T-helper 2 cell treated with Interferon-gamma antibody and Interleukin-4, amounts not matched to agents 5 μg/mL and 100 μg/mL, for 36 hours (primary cell): ENCODE data around the gene GRHL3.
"Not testable (repeated sequence)": the region's sequence is repeated elsewhere in the genome, so short reads cannot be mapped to it uniquely, and the experiment has no call there.

Experiments used
- DNase-seq: peaks from one replicate; pipeline ENCODE4 v3.0.0; 2021; ENCODE audit warnings: low spot score
- H3K27ac Mint-ChIP-seq: one replicate; pipeline ENCODE4 v1.8.0; 2021; ENCODE audit warnings: mild to moderate bottlenecking, mixed read lengths
- H3K27me3 Mint-ChIP-seq: one replicate; pipeline ENCODE4 v1.8.0; 2021; ENCODE audit warnings: low read depth, mixed read lengths
- H3K36me3 Mint-ChIP-seq: one replicate; pipeline ENCODE4 v1.8.0; 2021; ENCODE audit warnings: low read depth, mixed read lengths
- H3K4me1 Mint-ChIP-seq: one replicate; pipeline ENCODE4 v1.8.0; 2021; ENCODE audit warnings: low read depth, mixed read lengths
- H3K4me3 Mint-ChIP-seq: one replicate; pipeline ENCODE4 v1.8.0; 2022; ENCODE audit warnings: mild to moderate bottlenecking, moderate library complexity, mixed read lengths
- H3K9me3 Mint-ChIP-seq: one replicate; pipeline ENCODE4 v1.8.0; 2021; ENCODE audit warnings: mixed read lengths

Gene GRHL3

DNA sequence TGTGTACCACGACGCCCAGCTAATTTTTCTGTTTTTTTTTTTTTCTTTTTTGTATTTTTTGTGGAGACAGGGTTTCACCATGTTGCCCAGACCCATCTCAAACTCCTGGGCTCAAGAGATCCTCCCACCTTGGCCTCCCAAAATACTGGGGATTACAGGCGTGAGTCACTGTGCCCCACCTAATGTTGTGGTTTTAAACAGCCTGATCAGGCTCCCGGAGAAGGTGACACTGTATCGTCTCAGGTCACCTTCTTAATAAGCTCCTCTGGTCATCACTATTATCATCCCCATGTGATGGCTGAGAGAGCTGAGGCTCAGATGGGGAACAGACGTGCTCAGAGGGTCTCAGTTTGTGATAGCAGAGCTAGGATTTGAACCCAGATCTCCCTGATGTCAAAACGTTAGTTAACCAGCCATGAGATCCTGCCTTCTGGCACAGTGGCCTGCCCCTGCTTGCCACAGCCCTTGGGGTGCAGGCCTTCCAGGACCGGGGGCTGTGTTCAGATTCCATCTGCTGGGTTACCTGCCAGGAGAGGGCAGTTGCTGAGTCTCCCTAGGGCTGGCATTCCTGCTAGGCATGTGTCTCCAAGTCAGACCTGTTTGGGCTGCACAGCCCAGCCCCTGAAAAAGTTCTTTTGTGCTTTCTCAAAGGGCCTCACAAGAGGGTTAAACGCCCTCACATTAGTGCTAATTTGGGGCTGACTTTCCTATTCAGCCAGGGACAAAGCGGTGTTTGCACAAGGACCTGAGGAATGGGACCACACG, 32.7 kb upstream of the GRHL3 start:
- no peak for DNase-seq
- Mint-ChIP-seq H3K27ac (no peak overlapping the region), H3K27me3 (peaks cover 9% of the 10 kb centered on the region), H3K4me1 (no peaks in the 10 kb centered on the region), H3K4me3 (no peak overlapping the region), H3K9me3 (no peaks in the 10 kb centered on the region), H3K36me3 (no peaks in the 10 kb centered on the region)

- H3K9me3 Mint-ChIP-seq, H3K27ac Mint-ChIP-seq, H3K4me1 Mint-ChIP-seq, DNase-seq, H3K4me3 Mint-ChIP-seq, H3K36me3 Mint-ChIP-seq: not testable (repeated sequence)
- H3K27me3 Mint-ChIP-seq: peaks cover 15% of the 10 kb centered on the region
Measured at GRCh38 chr1:24287779-24288178, 31.4 kb upstream of the GRHL3 start.

DNA sequence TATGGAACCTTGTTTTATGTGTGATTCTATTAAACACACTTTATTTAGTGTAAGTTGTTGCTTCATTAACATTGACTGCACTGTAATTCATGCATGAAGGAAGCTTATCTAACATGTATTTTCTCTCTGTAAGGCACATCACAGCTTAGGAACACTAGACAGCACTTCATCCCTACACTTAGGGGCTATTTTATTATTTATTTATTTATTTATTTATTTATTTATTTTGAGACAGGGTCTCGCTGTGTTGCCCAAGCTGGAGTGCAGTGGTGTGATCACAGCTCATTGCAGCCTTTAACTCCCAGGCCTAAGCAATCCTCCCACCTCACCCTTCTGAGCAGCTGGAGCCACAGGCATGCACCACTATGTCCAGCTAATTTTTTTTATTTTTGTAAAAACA, 30.7 kb upstream of the GRHL3 start:
- Mint-ChIP-seq H3K4me1 (no peaks in the 10 kb centered on the region), H3K9me3 (no peaks in the 10 kb centered on the region)
- no peak for DNase-seq

GRCh38 chr1:24289937-24290595, 29.1 kb upstream of the GRHL3 start:
- Mint-ChIP-seq H3K27me3 (peaks cover 15% of the 10 kb centered on the region), H3K4me3 (no peak overlapping the region), H3K4me1 (no peaks in the 10 kb centered on the region), H3K36me3 (no peaks in the 10 kb centered on the region), H3K27ac (no peak overlapping the region), H3K9me3 (no peaks in the 10 kb centered on the region)
- DNase-seq: no peak

More for the DNA sequence above, 30.7 kb upstream of the GRHL3 start:
- Mint-ChIP-seq H3K4me3 (no peak overlapping the region), H3K27me3 (peaks cover 15% of the 10 kb centered on the region), H3K27ac (no peak overlapping the region), H3K36me3 (no peaks in the 10 kb centered on the region)

DNA sequence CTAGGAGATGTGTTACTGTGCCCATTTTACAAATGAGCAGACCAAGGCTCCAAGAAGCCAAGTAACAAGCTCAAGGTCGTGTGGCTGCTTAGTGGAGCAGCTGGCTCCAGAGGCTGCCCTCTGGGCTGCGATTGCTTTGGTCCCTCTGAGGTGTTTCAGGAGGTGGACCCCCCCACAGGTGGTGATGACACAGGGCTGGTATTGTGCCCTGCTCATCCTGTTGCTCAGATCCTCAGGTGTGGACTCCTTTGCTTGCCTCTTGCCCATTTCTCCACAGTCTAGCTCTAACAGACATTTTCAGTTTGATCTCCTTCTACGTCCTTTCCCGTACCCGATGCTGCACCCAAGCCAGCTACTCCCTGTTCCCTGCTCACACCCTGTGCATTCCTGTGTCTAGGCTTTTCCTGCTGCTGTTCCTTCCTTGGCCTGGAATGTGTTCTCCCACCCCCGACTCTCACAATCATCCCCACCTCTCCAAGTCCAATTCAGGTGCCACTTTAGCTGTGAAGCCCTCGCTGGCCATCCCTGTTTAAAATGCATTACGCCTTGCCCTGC, 28.1 kb upstream of the GRHL3 start:
- H3K27ac Mint-ChIP-seq: no peak overlapping the region
- DNase-seq: no peak
- H3K4me1 Mint-ChIP-seq: no peaks in the 10 kb centered on the region
- peaks cover 20% of the 10 kb centered on the region for H3K27me3 Mint-ChIP-seq
- no peaks in the 10 kb centered on the region for H3K9me3 Mint-ChIP-seq
- H3K4me3 Mint-ChIP-seq: no peak overlapping the region
- H3K36me3 Mint-ChIP-seq: no peaks in the 10 kb centered on the region

- H3K9me3 Mint-ChIP-seq: no peaks in the 10 kb centered on the region
- H3K4me3 Mint-ChIP-seq: no peak overlapping the region
- DNase-seq: no peak
- no peaks in the 10 kb centered on the region for H3K36me3 Mint-ChIP-seq
- no peaks in the 10 kb centered on the region for H3K4me1 Mint-ChIP-seq
- H3K27ac Mint-ChIP-seq: no peak overlapping the region
- H3K27me3 Mint-ChIP-seq: peaks cover 20% of the 10 kb centered on the region
Measured at GRCh38 chr1:24292103-24292502, 27.1 kb upstream of the GRHL3 start.

GRCh38 chr1:24292887-24293286, 26.3 kb upstream of the GRHL3 start:
- H3K9me3 Mint-ChIP-seq: no peaks in the 10 kb centered on the region
- H3K4me1 Mint-ChIP-seq: no peaks in the 10 kb centered on the region
- H3K27ac Mint-ChIP-seq: no peak overlapping the region
- H3K4me3 Mint-ChIP-seq: no peak overlapping the region
- peaks cover 23% of the 10 kb centered on the region for H3K27me3 Mint-ChIP-seq
- DNase-seq: no peak
- H3K36me3 Mint-ChIP-seq: no peaks in the 10 kb centered on the region

DNA sequence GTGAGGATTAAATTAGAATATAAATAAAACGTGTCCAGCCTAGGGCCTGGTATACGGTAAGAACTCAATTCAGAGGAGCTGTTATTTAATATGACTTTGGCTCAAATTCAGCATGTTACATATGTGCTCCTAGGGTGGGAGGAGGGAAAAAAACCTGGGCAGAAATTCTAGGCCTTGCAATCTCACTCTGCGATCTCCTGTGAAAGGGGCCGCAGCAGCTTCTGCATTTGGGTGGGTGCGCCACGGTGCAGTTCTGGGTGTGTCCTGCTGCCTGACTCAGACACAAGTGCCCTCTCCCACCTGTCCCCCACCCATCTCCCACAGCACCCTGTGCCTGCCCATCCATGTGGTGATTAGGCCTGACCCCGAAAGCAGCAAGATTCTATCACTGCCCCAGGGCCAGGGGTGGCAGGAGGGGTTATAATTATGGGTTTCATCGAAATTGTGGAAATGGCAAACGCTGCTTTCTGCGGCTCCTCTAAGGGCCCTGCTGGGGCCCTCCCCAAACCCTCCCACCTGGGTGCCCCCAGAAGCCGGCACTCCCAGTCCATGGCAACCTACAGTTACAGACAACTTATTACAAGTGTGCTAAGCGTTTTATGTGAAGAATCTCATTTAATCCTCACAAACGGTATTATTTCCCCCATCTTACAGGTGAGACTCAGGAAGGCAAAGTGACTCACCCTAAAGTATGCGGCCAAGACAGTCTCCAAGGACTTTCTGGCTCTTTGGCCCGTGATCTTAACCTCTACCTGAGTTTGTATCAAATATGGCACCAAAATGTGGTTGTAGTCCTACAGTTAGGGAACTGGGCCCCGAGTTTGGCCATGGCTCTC, 25.5 kb upstream of the GRHL3 start:
- no peak for DNase-seq
- no peak overlapping the region for H3K27ac Mint-ChIP-seq

GRCh38 chr1:24294228-24294672, 24.9 kb upstream of the GRHL3 start:
- H3K27me3 Mint-ChIP-seq: peaks cover 33% of the 10 kb centered on the region
- H3K27ac Mint-ChIP-seq: no peak overlapping the region
- no peaks in the 10 kb centered on the region for H3K36me3 Mint-ChIP-seq
- no peak for DNase-seq
- no peaks in the 10 kb centered on the region for H3K9me3 Mint-ChIP-seq
- no peaks in the 10 kb centered on the region for H3K4me1 Mint-ChIP-seq
- no peak overlapping the region for H3K4me3 Mint-ChIP-seq

More for the DNA sequence above, 25.5 kb upstream of the GRHL3 start:
- peaks cover 27% of the 10 kb centered on the region for H3K27me3 Mint-ChIP-seq
- H3K36me3 Mint-ChIP-seq: no peaks in the 10 kb centered on the region
- no peak overlapping the region for H3K4me3 Mint-ChIP-seq
- no peaks in the 10 kb centered on the region for H3K9me3 Mint-ChIP-seq
- H3K4me1 Mint-ChIP-seq: no peaks in the 10 kb centered on the region

- H3K36me3 Mint-ChIP-seq: no peaks in the 10 kb centered on the region
- no peak overlapping the region for H3K27ac Mint-ChIP-seq
- H3K4me1 Mint-ChIP-seq: no peaks in the 10 kb centered on the region
- H3K9me3 Mint-ChIP-seq: no peaks in the 10 kb centered on the region
- peaks cover 33% of the 10 kb centered on the region for H3K27me3 Mint-ChIP-seq
- DNase-seq: no peak
- no peak overlapping the region for H3K4me3 Mint-ChIP-seq
Measured at GRCh38 chr1:24294716-24295371, 24.3 kb upstream of the GRHL3 start.

DNA sequence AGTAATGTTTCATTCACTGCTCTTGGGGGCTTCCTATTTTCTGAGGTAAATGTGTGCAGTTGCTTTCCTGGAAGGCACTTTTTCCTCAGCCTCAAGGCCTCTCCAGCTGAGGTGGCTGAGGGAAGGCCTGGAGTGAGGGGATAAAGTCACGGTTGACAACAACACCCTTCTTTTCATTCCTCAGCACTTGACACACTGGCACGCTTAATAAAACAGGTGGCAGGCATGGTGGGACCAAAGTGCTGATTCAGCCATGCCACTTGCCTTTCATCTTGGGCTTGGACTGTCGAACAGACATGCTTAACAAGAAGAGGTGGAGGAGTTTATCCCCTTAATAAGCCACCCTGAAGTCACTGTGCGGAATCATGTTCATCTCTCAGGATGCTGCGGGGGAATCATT, 23.6 kb upstream of the GRHL3 start:
- Mint-ChIP-seq H3K9me3 (no peaks in the 10 kb centered on the region), H3K4me3 (no peak overlapping the region), H3K36me3 (no peaks in the 10 kb centered on the region), H3K4me1 (no peaks in the 10 kb centered on the region), H3K27ac (no peak overlapping the region), H3K27me3 (peaks cover 34% of the 10 kb centered on the region)
- DNase-seq: no peak

- Mint-ChIP-seq H3K4me1 (no peaks in the 10 kb centered on the region), H3K27me3 (peaks cover 35% of the 10 kb centered on the region), H3K27ac (no peak overlapping the region)
Measured at GRCh38 chr1:24297187-24297851, 21.8 kb upstream of the GRHL3 start.

GRCh38 chr1:24297852-24298232, 21.3 kb upstream of the GRHL3 start:
- Mint-ChIP-seq H3K36me3 (no peaks in the 10 kb centered on the region), H3K9me3 (no peaks in the 10 kb centered on the region), H3K4me1 (no peaks in the 10 kb centered on the region), H3K27ac (no peak overlapping the region), H3K4me3 (no peak overlapping the region), H3K27me3 (peaks cover 40% of the 10 kb centered on the region)
- no peak for DNase-seq

More at GRCh38 chr1:24297187-24297851, 21.8 kb upstream of the GRHL3 start:
- no peak for DNase-seq
- H3K4me3 Mint-ChIP-seq: no peak overlapping the region
- no peaks in the 10 kb centered on the region for H3K36me3 Mint-ChIP-seq
- no peaks in the 10 kb centered on the region for H3K9me3 Mint-ChIP-seq
